ENCODE measurements around the gene CALR3.

GRCh38 chr19:16465239-16465638 is 30.7 kb downstream of the CALR3 start:
- no peak for TF ChIP-seq POLR2AphosphoS5 (IDR thresholded peaks at IDR 0.05; ENCODE audit: low read depth, low read length)
- no peak for TF ChIP-seq POLR2A (IDR thresholded peaks at IDR 0.05; ENCODE audit: low read depth, low read length)
- no peak for TF ChIP-seq TAF1 (IDR thresholded peaks at IDR 0.05; ENCODE audit: borderline replicate concordance, low read depth, low read length)
